IPS DF 6.9 (cell line): ENCODE results near the gene ARVCF.

Source experiments
- DNase-seq: peaks from one replicate; pipeline ENCODE4 v3.0.0-alpha.2; 2013; ENCODE audit warnings: low read depth, low spot score
- H3K27ac ChIP-seq: one replicate; pipeline ENCODE4 v1.5.1; 2013; ENCODE audit warnings: low read length, control low read depth
- H3K27me3 ChIP-seq: 2 replicates; pipeline ENCODE4 v1.6.1; 2013; ENCODE audit warnings: mild to moderate bottlenecking, low read length; ENCODE audit not compliant: control insufficient read depth, insufficient read depth
- H3K36me3 ChIP-seq: 2 replicates; pipeline ENCODE4 v1.6.1; 2013; ENCODE audit warnings: low read length; ENCODE audit not compliant: control insufficient read depth, insufficient read depth
- H3K4me1 ChIP-seq: 2 replicates; pipeline ENCODE4 v1.6.1; 2013; ENCODE audit warnings: low read length; ENCODE audit not compliant: control insufficient read depth, insufficient read depth
- H3K4me3 ChIP-seq: 2 replicates; pipeline ENCODE4 v1.5.1; 2013; ENCODE audit warnings: mild to moderate bottlenecking, low read length
- H3K9me3 ChIP-seq: 2 replicates; pipeline ENCODE4 v1.6.1; 2013; ENCODE audit warnings: low read length, inconsistent platforms; ENCODE audit not compliant: control insufficient read depth, insufficient read depth
- WGBS: extraction: QIAGEN DNeasy Blood & Tissue Kit; methylation state at CpG from one replicate; pipeline ENCODE4 v1.1.7; 2013; ENCODE audit warnings: mixed read lengths, missing lambda C conversion rate; ENCODE audit not compliant: insufficient read length, insufficient coverage; 5-methylcytosine and 5-hydroxymethylcytosine counted together

ARVCF gene

GRCh38 chr22:20008221-20008995, 8.2 kb downstream of the ARVCF start:
- no CpG with 5 or more reads among the region's 11 CpGs for WGBS
- H3K27ac ChIP-seq = no peak overlapping the region
- no peaks in the 10 kb centered on the region for H3K4me1 ChIP-seq
- no peaks in the 10 kb centered on the region for H3K36me3 ChIP-seq
- H3K27me3 ChIP-seq = no peaks in the 10 kb centered on the region
- H3K9me3 ChIP-seq = no peaks in the 10 kb centered on the region
- H3K4me3 ChIP-seq = no peak overlapping the region
- no peak for DNase-seq

GRCh38 chr22:20004464-20004863, 12.2 kb downstream of the ARVCF start:
- H3K9me3 ChIP-seq = no peaks in the 10 kb centered on the region
- no peak overlapping the region for H3K4me3 ChIP-seq
- no CpG with 5 or more reads among the region's 3 CpGs for WGBS
- no peaks in the 10 kb centered on the region for H3K36me3 ChIP-seq
- peaks cover 9% of the 10 kb centered on the region for H3K4me1 ChIP-seq
- no peak for DNase-seq
- no peak overlapping the region for H3K27ac ChIP-seq
- H3K27me3 ChIP-seq = no peaks in the 10 kb centered on the region

- Histone ChIP-seq H3K9me3 (no peaks in the 10 kb centered on the region), H3K27ac (no peak overlapping the region), H3K36me3 (no peaks in the 10 kb centered on the region), H3K4me3 (no peak overlapping the region), H3K4me1 (peaks cover 15% of the 10 kb centered on the region), H3K27me3 (no peaks in the 10 kb centered on the region)
- DNase-seq = no peak
- no CpG with 5 or more reads among the region's 1 CpG for WGBS
Measured at GRCh38 chr22:20003304-20003703, 13.3 kb downstream of the ARVCF start.

- Histone ChIP-seq H3K4me1 (peaks cover 15% of the 10 kb centered on the region), H3K9me3 (no peaks in the 10 kb centered on the region), H3K4me3 (no peak overlapping the region), H3K36me3 (no peaks in the 10 kb centered on the region), H3K27ac (no peak overlapping the region), H3K27me3 (no peaks in the 10 kb centered on the region)
- DNase-seq = no peak
- no CpG with 5 or more reads among the region's 2 CpGs for WGBS
Measured at GRCh38 chr22:20002636-20003035, 14.0 kb downstream of the ARVCF start.

- Histone ChIP-seq H3K4me3 (no peak overlapping the region; the same call in 1 of the 2 replicates), H3K27me3 (no peaks in the 10 kb centered on the region), H3K36me3 (no peaks in the 10 kb centered on the region), H3K27ac (no peak overlapping the region), H3K4me1 (peaks cover 15% of the 10 kb centered on the region), H3K9me3 (no peaks in the 10 kb centered on the region)
- no CpG with 5 or more reads among the region's 9 CpGs for WGBS
- DNase-seq = no peak
Measured at GRCh38 chr22:20002128-20002527, 14.5 kb downstream of the ARVCF start.

- Histone ChIP-seq H3K27ac (no peak overlapping the region), H3K27me3 (no peaks in the 10 kb centered on the region), H3K9me3 (no peaks in the 10 kb centered on the region), H3K4me1 (peaks cover 15% of the 10 kb centered on the region), H3K4me3 (no peak overlapping the region), H3K36me3 (no peaks in the 10 kb centered on the region)
- WGBS = no CpG with 5 or more reads among the region's 11 CpGs
- no peak for DNase-seq
Measured at GRCh38 chr22:20001082-20001638, 15.5 kb downstream of the ARVCF start.

- Histone ChIP-seq H3K36me3 (no peaks in the 10 kb centered on the region), H3K27me3 (no peaks in the 10 kb centered on the region), H3K27ac (no peak overlapping the region), H3K4me1 (peaks cover 15% of the 10 kb centered on the region), H3K9me3 (no peaks in the 10 kb centered on the region), H3K4me3 (no peak overlapping the region)
- no CpG with 5 or more reads among the region's 14 CpGs for WGBS
- no peak for DNase-seq
Measured at GRCh38 chr22:20000246-20001081, 16.2 kb downstream of the ARVCF start.

- no peak overlapping the region for H3K27ac ChIP-seq
- no peak overlapping the region for H3K4me3 ChIP-seq
- no peaks in the 10 kb centered on the region for H3K36me3 ChIP-seq
- no CpG with 5 or more reads among the region's 8 CpGs for WGBS
- H3K27me3 ChIP-seq = no peaks in the 10 kb centered on the region
- H3K9me3 ChIP-seq = no peaks in the 10 kb centered on the region
- H3K4me1 ChIP-seq = peaks cover 15% of the 10 kb centered on the region
- DNase-seq = no peak
Measured at GRCh38 chr22:19998991-19999820, 17.4 kb downstream of the ARVCF start.

GRCh38 chr22:19998232-19998951, 18.2 kb downstream of the ARVCF start:
- Histone ChIP-seq H3K36me3 (no peaks in the 10 kb centered on the region), H3K27ac (no peak overlapping the region), H3K4me3 (no peak overlapping the region), H3K27me3 (no peaks in the 10 kb centered on the region), H3K4me1 (peaks cover 15% of the 10 kb centered on the region), H3K9me3 (no peaks in the 10 kb centered on the region)
- WGBS = no CpG with 5 or more reads among the region's 16 CpGs
- DNase-seq = no peak
